ENCODE results near the gene SLC51B.
"Not testable (repeated sequence)": the region's sequence is repeated elsewhere in the genome, so short reads cannot be mapped to it uniquely, and the experiment has no call there.

SLC51B gene

GRCh38 chr15:65042776-65043327 lies 2.3 kb upstream of the SLC51B start:
- DNase-seq (ENCODE audit: low read depth), result no peak

GRCh38 chr15:65044218-65044617 lies 969 bp upstream of the SLC51B start:
- DNase-seq (ENCODE audit: low read depth), result not testable (repeated sequence)

- no peak for DNase-seq (ENCODE audit: low read depth)
Observed at GRCh38 chr15:65048241-65048640, 3.1 kb downstream of the SLC51B start.

GRCh38 chr15:65049418-65049840 lies 4.2 kb downstream of the SLC51B start:
- peak; percentile 73 for DNase-seq (ENCODE audit: low read depth)

GRCh38 chr15:65050270-65050669 lies 5.1 kb downstream of the SLC51B start:
- no peak for DNase-seq (ENCODE audit: low read depth)

GRCh38 chr15:65051266-65051665 lies 6.1 kb downstream of the SLC51B start:
- no peak for DNase-seq (ENCODE audit: low read depth)

- DNase-seq (ENCODE audit: low read depth), result no peak
Observed at GRCh38 chr15:65052956-65053355, 7.8 kb downstream of the SLC51B start.

GRCh38 chr15:65054333-65055200 lies 9.4 kb downstream of the SLC51B start:
- no peak for DNase-seq (ENCODE audit: low read depth)

- no peak for DNase-seq (ENCODE audit: low read depth)
Observed at GRCh38 chr15:65055201-65055870, 10.1 kb downstream of the SLC51B start.

GRCh38 chr15:65056106-65056505 lies 10.9 kb downstream of the SLC51B start:
- DNase-seq (ENCODE audit: low read depth), result no peak

GRCh38 chr15:65056868-65057548 lies 11.8 kb downstream of the SLC51B start:
- DNase-seq (ENCODE audit: low read depth), result no peak

GRCh38 chr15:65057549-65057940 lies 12.4 kb downstream of the SLC51B start:
- no peak for DNase-seq (ENCODE audit: low read depth)

- DNase-seq (ENCODE audit: low read depth), result no peak
Observed at GRCh38 chr15:65058394-65059368, 13.5 kb downstream of the SLC51B start.

GRCh38 chr15:65059369-65059750 lies 14.2 kb downstream of the SLC51B start:
- DNase-seq (ENCODE audit: low read depth), result no peak

- no peak for DNase-seq (ENCODE audit: low read depth)
Observed at GRCh38 chr15:65059931-65060596, 14.9 kb downstream of the SLC51B start.

- DNase-seq (ENCODE audit: low read depth), result no peak
Observed at GRCh38 chr15:65060641-65061397, 15.6 kb downstream of the SLC51B start.

GRCh38 chr15:65062061-65062460 lies 16.9 kb downstream of the SLC51B start:
- no peak for DNase-seq (ENCODE audit: low read depth)

- DNase-seq (ENCODE audit: low read depth), result no peak
Observed at GRCh38 chr15:65062726-65063125, 17.5 kb downstream of the SLC51B start.

- DNase-seq (ENCODE audit: low read depth), result no peak
Observed at GRCh38 chr15:65066001-65066634, 20.9 kb downstream of the SLC51B start.

Data from stimulated activated CD8-positive, alpha-beta memory T cell treated with anti-CD3 and anti-CD28 coated beads, Interleukin-12 subunit alpha, Interleukin-12 subunit beta, amount 100 ng/mL, for 4 hours (primary cell).